GF-D8 (cell line): ENCODE results near the gene NR1H3.

Source experiments
- DNase-seq: peaks from one replicate; lab custom pipeline; 2025; lab: John Stamatoyannopoulos, UW

The NR1H3 gene

GRCh38 chr11:47269829-47270305 is 12.1 kb downstream of the NR1H3 start, which contains the start of gene MADD:
Gene MADD, plus strand, starts transcription at chr11:47270133.
- DNase-seq: peak; percentile 14

- DNase-seq: no peak
Measured at GRCh38 chr11:47270331-47271271, 12.8 kb downstream of the NR1H3 start.

GRCh38 chr11:47271328-47271727 is 13.5 kb downstream of the NR1H3 start:
- DNase-seq: no peak

GRCh38 chr11:47271961-47272661 is 14.3 kb downstream of the NR1H3 start:
- no peak for DNase-seq

- no peak for DNase-seq
Measured at GRCh38 chr11:47272706-47273105, 14.9 kb downstream of the NR1H3 start.

- no peak for DNase-seq
Measured at GRCh38 chr11:47274495-47275235, 16.9 kb downstream of the NR1H3 start.

GRCh38 chr11:47276923-47277322 is 19.1 kb downstream of the NR1H3 start:
- no peak for DNase-seq

- no peak for DNase-seq
Measured at GRCh38 chr11:47278058-47278457, 20.3 kb downstream of the NR1H3 start.

- no peak for DNase-seq
Measured at GRCh38 chr11:47278769-47279168, 21.0 kb downstream of the NR1H3 start.

- DNase-seq: no peak
Measured at GRCh38 chr11:47280099-47280498, 22.3 kb downstream of the NR1H3 start.

GRCh38 chr11:47280860-47281259 is 23.1 kb downstream of the NR1H3 start:
- DNase-seq: no peak

- DNase-seq: no peak
Measured at GRCh38 chr11:47282462-47282861, 24.7 kb downstream of the NR1H3 start.

GRCh38 chr11:47284151-47284550 is 26.4 kb downstream of the NR1H3 start:
- DNase-seq: no peak

GRCh38 chr11:47285969-47286770 is 28.4 kb downstream of the NR1H3 start:
- no peak for DNase-seq

GRCh38 chr11:47288066-47288465 is 30.3 kb downstream of the NR1H3 start:
- DNase-seq: no peak

GRCh38 chr11:47289856-47290255 is 32.1 kb downstream of the NR1H3 start:
- DNase-seq: no peak

- DNase-seq: no peak
Measured at GRCh38 chr11:47295385-47295784, 37.6 kb downstream of the NR1H3 start.

- no peak for DNase-seq
Measured at GRCh38 chr11:47296045-47296444, 38.2 kb downstream of the NR1H3 start.

- DNase-seq: no peak
Measured at GRCh38 chr11:47299078-47299477, 41.3 kb downstream of the NR1H3 start.

- no peak for DNase-seq
Measured at GRCh38 chr11:47302853-47303252, 45.1 kb downstream of the NR1H3 start.

- DNase-seq: no peak
Measured at GRCh38 chr11:47305734-47306483, 48.1 kb downstream of the NR1H3 start.
